PC-3 (cell line): ENCODE measurements around the gene RTP5. TPM values are rescaled to one million over a fixed set of nuclear protein-coding genes. Genes with fewer than 3 reads are reported as not detected.

Source experiments
- ATAC-seq: fragments of 200-7000 bp; cut with Tn5 transposase; 2 replicates; pipeline ENCODE4 v1.9.1; 2020; ENCODE audit warnings: mild to moderate bottlenecking, moderate library complexity
- BruUV-seq: library from RNA; stranded (reverse); fragments of 400-500 nt; replicated peaks from 2 replicates; lab custom pipeline; 2021; lab: Mats Ljungman, UMichigan
- CTCF ChIA-PET: fragments of 300-600 bp; sonication (Branson Sonifier 250); formaldehyde crosslinking; loops from one replicate; lab custom pipeline; 2022; ENCODE audit warnings: antibody characterized with exemption; lab: Charles Lee
- POLR2A ChIA-PET: fragments of 300-600 bp; sonication (Branson Sonifier 250); formaldehyde crosslinking; loops from one replicate; lab custom pipeline; 2022; ENCODE audit warnings: antibody characterized with exemption; ENCODE audit not compliant: unreplicated experiment; lab: Charles Lee
- DNase-seq: peaks from one replicate; pipeline ENCODE4 v3.0.0-alpha.2; 2015
- H2AFZ ChIP-seq: fragments of 300-600 bp; sonication (generic); 2 replicates; pipeline ENCODE4 v1.6.0; 2016; ENCODE audit warnings: antibody characterized with exemption, low read length
- H3F3A ChIP-seq: fragments of 300-600 bp; sonication (generic); one replicate; pipeline ENCODE4 v1.6.0; 2017; ENCODE audit warnings: antibody characterized with exemption, low read length, control low read depth, mild to moderate bottlenecking; ENCODE audit not compliant: unreplicated experiment
- H3K27ac ChIP-seq: fragments of 300-600 bp; sonication (generic); 2 replicates; pipeline ENCODE4 v1.5.1; 2016; ENCODE audit warnings: mild to moderate bottlenecking, low read length
- H3K27me3 ChIP-seq: fragments of 300-600 bp; sonication (generic); 2 replicates; pipeline ENCODE4 v1.6.1; 2016; ENCODE audit warnings: low read length, mixed read lengths
- H3K36me3 ChIP-seq: fragments of 300-600 bp; sonication (generic); 2 replicates; pipeline ENCODE4 v1.6.1; 2016; ENCODE audit warnings: low read depth, mixed run types, low read length, mixed read lengths
- H3K4me1 ChIP-seq: fragments of 300-600 bp; sonication (generic); 2 replicates; pipeline ENCODE4 v1.5.1; 2016; ENCODE audit warnings: low read length; ENCODE audit not compliant: insufficient read depth
- H3K4me2 ChIP-seq: fragments of 300-600 bp; sonication (generic); 2 replicates; pipeline ENCODE4 v1.6.0; 2016; ENCODE audit warnings: low read length
- H3K4me3 ChIP-seq: fragments of 300-600 bp; sonication (generic); 2 replicates; pipeline ENCODE4 v1.5.1; 2016; ENCODE audit warnings: mild to moderate bottlenecking, low read length, mixed read lengths
- H3K79me2 ChIP-seq: fragments of 300-600 bp; sonication (generic); 2 replicates; pipeline ENCODE4 v1.6.1; 2017; ENCODE audit warnings: low read length, mixed read lengths
- H3K9ac ChIP-seq: fragments of 300-600 bp; sonication (generic); 2 replicates; pipeline ENCODE4 v1.6.0; 2016; ENCODE audit warnings: mild to moderate bottlenecking, low read length
- H3K9me2 ChIP-seq: fragments of 300-600 bp; sonication (generic); replicated peaks from 2 replicates; pipeline ENCODE4 v1.6.1; 2016; ENCODE audit warnings: mixed run types, low read length, mixed read lengths
- H3K9me3 ChIP-seq: fragments of 300-600 bp; sonication (generic); 2 replicates; pipeline ENCODE4 v1.6.1; 2016; ENCODE audit warnings: low read length, mixed read lengths
- H4K20me1 ChIP-seq: fragments of 300-600 bp; sonication (generic); 2 replicates; pipeline ENCODE4 v1.6.1; 2016; ENCODE audit warnings: low read length, mixed read lengths
- EZH2 ChIP-seq: fragments of 300-600 bp; sonication (generic); IDR thresholded peaks from one replicate; pipeline ENCODE4 v1.6.1; 2017; ENCODE audit warnings: antibody characterized with exemption, mild to moderate bottlenecking, low read length; ENCODE audit not compliant: unreplicated experiment
- EZH2phosphoT487 ChIP-seq: fragments of 300-600 bp; sonication (generic); IDR thresholded peaks from 2 replicates; pipeline ENCODE4 v1.6.1; 2018; ENCODE audit warnings: mild to moderate bottlenecking, antibody characterized with exemption, low read length, borderline replicate concordance
- intact Hi-C: fragments of 100-400 bp; cut with micrococcal nuclease; formaldehyde crosslinking; loops from 2 replicates; pipeline ENCODE4 v1.9.0; 2023
- total RNA-seq: library from RNA; depleted of rRNA; stranded (reverse); fragments of >200 nt; gene quantifications from 2 replicates; pipeline ENCODE4 v1.2.3, GENCODE V29; 2014
- TF ChIP-seq, protein P1 (sequence below): fragments of 300-600 bp; sonication (generic); conservative IDR thresholded peaks from 2 replicates; pipeline ENCODE4 v1.5.1; 2017; ENCODE audit warnings: antibody characterized with exemption, low read depth, mild to moderate bottlenecking, low read length

Gene RTP5
- total RNA-seq, 1 experiment from 2014 or later: not detected

DNA sequence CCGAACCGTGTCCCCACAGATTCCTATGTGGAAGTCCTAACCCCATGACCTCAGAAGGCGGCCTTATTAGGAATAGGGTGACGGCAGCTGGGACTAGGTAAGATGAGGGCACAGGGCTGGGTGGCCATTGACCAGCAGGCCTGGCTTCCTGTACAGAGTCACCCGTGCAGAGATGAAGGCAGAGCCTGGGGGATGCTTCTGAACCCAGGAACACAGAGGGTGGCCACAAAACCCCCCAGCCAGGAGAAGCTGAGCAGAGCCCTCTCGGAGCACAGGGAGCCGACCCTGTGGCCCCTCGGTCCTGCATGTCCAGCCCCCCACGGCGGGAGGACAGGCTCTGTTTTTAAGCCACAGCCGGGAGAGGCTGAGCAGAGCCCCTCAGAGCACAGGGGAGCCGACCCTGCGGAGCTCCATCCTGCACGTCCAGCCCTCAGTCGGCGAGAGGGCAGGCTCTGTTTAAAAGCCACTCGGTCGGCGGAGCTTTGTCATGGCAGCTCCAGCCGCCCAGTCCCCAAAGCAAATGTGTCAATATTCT, 13.6 kb upstream of the RTP5 start:
- ATAC-seq: no peak
- no peak overlapping the region for H3K4me2 ChIP-seq
- BruUV-seq: no TSS peak
- no peaks in the 10 kb centered on the region for H3K9me2 ChIP-seq
- no peaks in the 10 kb centered on the region; the same call in 1 of the 2 replicates for H3K4me1 ChIP-seq
- intact Hi-C loops: no loop called here
- H3F3A ChIP-seq: no peaks in the 10 kb centered on the region
- no peak overlapping the region for H3K4me3 ChIP-seq
- H2AFZ ChIP-seq: no peak overlapping the region
- no peaks in the 10 kb centered on the region for H3K9me3 ChIP-seq
- H3K9ac ChIP-seq: no peak overlapping the region
- no peaks in the 10 kb centered on the region for H3K36me3 ChIP-seq
- ChIA-PET CTCF (no interaction called here), POLR2A (no interaction called here)
- H3K27me3 ChIP-seq: no peaks in the 10 kb centered on the region
- DNase-seq: no peak
- no peaks in the 10 kb centered on the region for H3K79me2 ChIP-seq
- no peaks in the 10 kb centered on the region for H4K20me1 ChIP-seq
- no peak overlapping the region for H3K27ac ChIP-seq
- TF ChIP-seq EZH2 (no peak), EZH2phosphoT487 (no peak)
- TF ChIP-seq, protein P1, sequence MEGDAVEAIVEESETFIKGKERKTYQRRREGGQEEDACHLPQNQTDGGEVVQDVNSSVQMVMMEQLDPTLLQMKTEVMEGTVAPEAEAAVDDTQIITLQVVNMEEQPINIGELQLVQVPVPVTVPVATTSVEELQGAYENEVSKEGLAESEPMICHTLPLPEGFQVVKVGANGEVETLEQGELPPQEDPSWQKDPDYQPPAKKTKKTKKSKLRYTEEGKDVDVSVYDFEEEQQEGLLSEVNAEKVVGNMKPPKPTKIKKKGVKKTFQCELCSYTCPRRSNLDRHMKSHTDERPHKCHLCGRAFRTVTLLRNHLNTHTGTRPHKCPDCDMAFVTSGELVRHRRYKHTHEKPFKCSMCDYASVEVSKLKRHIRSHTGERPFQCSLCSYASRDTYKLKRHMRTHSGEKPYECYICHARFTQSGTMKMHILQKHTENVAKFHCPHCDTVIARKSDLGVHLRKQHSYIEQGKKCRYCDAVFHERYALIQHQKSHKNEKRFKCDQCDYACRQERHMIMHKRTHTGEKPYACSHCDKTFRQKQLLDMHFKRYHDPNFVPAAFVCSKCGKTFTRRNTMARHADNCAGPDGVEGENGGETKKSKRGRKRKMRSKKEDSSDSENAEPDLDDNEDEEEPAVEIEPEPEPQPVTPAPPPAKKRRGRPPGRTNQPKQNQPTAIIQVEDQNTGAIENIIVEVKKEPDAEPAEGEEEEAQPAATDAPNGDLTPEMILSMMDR: no peak

DNA sequence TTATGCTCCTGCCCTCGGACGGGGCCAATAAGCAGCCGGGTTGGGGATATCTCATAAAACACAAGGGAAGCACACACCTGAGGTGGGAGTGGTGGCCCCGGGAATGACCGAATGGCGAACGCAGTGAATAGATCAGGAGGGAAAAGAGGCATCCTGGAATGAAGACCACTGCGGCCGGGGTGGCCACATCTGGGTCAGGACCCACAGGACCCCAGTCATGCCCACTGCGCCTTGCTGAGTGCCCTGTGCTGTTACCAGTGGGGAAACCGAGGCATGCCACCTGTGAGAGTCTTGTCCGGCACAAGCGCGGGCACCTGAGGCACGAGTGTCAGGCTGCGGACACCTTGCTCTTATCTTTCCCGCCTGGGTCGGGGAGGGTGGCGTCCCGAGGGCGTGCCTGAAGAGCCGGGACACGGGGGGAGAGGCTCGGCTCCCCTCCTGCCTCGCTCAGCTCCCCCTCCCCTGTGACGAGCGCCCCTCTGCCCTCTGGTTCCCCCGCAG, 12.4 kb upstream of the RTP5 start:
- CTCF ChIA-PET: no interaction called here

More for the DNA sequence above, 12.4 kb upstream of the RTP5 start:
- Histone ChIP-seq H3F3A (no peaks in the 10 kb centered on the region), H3K27me3 (no peaks in the 10 kb centered on the region), H4K20me1 (no peaks in the 10 kb centered on the region), H2AFZ (no peak overlapping the region), H3K9me2 (no peaks in the 10 kb centered on the region), H3K4me2 (no peak overlapping the region), H3K4me3 (no peak overlapping the region), H3K9ac (no peak overlapping the region), H3K9me3 (no peaks in the 10 kb centered on the region), H3K4me1 (no peaks in the 10 kb centered on the region; the same call in 1 of the 2 replicates), H3K79me2 (no peaks in the 10 kb centered on the region), H3K27ac (no peak overlapping the region), H3K36me3 (no peaks in the 10 kb centered on the region)
- BruUV-seq: no TSS peak
- TF ChIP-seq, protein P1: no peak
- TF ChIP-seq EZH2phosphoT487 (no peak), EZH2 (no peak)
- POLR2A ChIA-PET: no interaction called here
- intact Hi-C loops: no loop called here
- DNase-seq (no peak), ATAC-seq (no peak)
